Liver (tissue), 3 donors: ENCODE data around the gene HASPIN.

Experiments used
- FOXA1 ChIP-seq: IDR thresholded peaks from 2 replicates; pipeline ENCODE4 v1.6.1; 2016; ENCODE audit warnings: antibody characterized with exemption
- GABPA ChIP-seq, 2 donors: IDR thresholded peaks in 1 of 2; conservative IDR thresholded peaks in 1 of 2; 2 replicates each; pipeline ENCODE4 v1.6.1; 2016; ENCODE audit warnings: antibody characterized with exemption in 2 of 2, mild to moderate bottlenecking in 1 of 2, moderate library complexity in 1 of 2
- JUND ChIP-seq, 2 donors: IDR thresholded peaks; 2 replicates each; pipeline ENCODE4 v1.6.1; 2016; ENCODE audit warnings: antibody characterized with exemption in 2 of 2
- RAD21 ChIP-seq, 2 donors: IDR thresholded peaks; 2 replicates each; pipeline ENCODE4 v1.6.1; 2016; ENCODE audit warnings: antibody characterized with exemption in 2 of 2, mild to moderate bottlenecking in 2 of 2
- TAF1 ChIP-seq: conservative IDR thresholded peaks from 2 replicates; pipeline ENCODE4 v1.6.1; 2016; ENCODE audit warnings: antibody characterized with exemption, mild to moderate bottlenecking
- YY1 ChIP-seq: IDR thresholded peaks from 2 replicates; pipeline ENCODE4 v1.6.1; 2016; ENCODE audit warnings: antibody characterized with exemption, mild to moderate bottlenecking
- TF ChIP-seq, protein P1 (sequence below): fragments of 150-350 bp; IDR thresholded peaks from 2 replicates; pipeline ENCODE4 v1.5.1; 2017; ENCODE audit warnings: improper control_type of control experiment, low read depth, low read length; ENCODE audit not compliant: missing input control
- TF ChIP-seq, protein P2 (sequence below): IDR thresholded peaks from 2 replicates; pipeline ENCODE4 v1.6.1; 2016; ENCODE audit warnings: antibody characterized with exemption
- TF ChIP-seq, protein P3 (sequence below): IDR thresholded peaks from 2 replicates; pipeline ENCODE4 v1.6.1; 2016; ENCODE audit warnings: antibody characterized with exemption
- TF ChIP-seq, protein P4 (sequence below): IDR thresholded peaks from 2 replicates; pipeline ENCODE4 v1.6.1; 2016; ENCODE audit warnings: antibody characterized with exemption, mild to moderate bottlenecking
- donor health status: healthy.
- donor health status: healthy.

DNA sequence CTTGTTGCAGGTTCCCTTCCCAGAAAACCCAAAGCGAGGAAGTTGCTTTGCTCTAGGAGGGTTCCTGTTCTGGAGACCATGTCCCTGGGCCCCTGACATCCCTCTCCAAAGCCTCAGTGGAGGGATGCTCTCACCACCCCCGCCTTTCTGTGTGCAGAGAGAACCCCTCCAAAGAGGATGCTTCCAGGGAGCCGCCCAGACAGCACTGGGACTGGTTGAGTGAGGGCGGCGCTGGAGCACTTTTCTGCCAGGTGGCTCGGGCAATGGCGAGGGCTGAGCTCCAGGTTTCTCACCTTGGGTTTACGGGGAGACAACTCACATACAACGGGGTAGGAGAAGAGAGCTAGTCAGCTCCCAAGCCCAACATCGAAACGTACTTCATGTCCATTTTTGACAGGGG, 47.8 kb upstream of the HASPIN start:
- no peak for TF ChIP-seq TAF1
- TF ChIP-seq, protein P1, sequence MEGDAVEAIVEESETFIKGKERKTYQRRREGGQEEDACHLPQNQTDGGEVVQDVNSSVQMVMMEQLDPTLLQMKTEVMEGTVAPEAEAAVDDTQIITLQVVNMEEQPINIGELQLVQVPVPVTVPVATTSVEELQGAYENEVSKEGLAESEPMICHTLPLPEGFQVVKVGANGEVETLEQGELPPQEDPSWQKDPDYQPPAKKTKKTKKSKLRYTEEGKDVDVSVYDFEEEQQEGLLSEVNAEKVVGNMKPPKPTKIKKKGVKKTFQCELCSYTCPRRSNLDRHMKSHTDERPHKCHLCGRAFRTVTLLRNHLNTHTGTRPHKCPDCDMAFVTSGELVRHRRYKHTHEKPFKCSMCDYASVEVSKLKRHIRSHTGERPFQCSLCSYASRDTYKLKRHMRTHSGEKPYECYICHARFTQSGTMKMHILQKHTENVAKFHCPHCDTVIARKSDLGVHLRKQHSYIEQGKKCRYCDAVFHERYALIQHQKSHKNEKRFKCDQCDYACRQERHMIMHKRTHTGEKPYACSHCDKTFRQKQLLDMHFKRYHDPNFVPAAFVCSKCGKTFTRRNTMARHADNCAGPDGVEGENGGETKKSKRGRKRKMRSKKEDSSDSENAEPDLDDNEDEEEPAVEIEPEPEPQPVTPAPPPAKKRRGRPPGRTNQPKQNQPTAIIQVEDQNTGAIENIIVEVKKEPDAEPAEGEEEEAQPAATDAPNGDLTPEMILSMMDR: no peak
- TF ChIP-seq, protein P2, sequence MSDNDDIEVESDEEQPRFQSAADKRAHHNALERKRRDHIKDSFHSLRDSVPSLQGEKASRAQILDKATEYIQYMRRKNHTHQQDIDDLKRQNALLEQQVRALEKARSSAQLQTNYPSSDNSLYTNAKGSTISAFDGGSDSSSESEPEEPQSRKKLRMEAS: no peak
- TF ChIP-seq YY1: no peak
- TF ChIP-seq, protein P3, sequence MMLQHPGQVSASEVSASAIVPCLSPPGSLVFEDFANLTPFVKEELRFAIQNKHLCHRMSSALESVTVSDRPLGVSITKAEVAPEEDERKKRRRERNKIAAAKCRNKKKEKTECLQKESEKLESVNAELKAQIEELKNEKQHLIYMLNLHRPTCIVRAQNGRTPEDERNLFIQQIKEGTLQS: no peak
- TF ChIP-seq, protein P4, sequence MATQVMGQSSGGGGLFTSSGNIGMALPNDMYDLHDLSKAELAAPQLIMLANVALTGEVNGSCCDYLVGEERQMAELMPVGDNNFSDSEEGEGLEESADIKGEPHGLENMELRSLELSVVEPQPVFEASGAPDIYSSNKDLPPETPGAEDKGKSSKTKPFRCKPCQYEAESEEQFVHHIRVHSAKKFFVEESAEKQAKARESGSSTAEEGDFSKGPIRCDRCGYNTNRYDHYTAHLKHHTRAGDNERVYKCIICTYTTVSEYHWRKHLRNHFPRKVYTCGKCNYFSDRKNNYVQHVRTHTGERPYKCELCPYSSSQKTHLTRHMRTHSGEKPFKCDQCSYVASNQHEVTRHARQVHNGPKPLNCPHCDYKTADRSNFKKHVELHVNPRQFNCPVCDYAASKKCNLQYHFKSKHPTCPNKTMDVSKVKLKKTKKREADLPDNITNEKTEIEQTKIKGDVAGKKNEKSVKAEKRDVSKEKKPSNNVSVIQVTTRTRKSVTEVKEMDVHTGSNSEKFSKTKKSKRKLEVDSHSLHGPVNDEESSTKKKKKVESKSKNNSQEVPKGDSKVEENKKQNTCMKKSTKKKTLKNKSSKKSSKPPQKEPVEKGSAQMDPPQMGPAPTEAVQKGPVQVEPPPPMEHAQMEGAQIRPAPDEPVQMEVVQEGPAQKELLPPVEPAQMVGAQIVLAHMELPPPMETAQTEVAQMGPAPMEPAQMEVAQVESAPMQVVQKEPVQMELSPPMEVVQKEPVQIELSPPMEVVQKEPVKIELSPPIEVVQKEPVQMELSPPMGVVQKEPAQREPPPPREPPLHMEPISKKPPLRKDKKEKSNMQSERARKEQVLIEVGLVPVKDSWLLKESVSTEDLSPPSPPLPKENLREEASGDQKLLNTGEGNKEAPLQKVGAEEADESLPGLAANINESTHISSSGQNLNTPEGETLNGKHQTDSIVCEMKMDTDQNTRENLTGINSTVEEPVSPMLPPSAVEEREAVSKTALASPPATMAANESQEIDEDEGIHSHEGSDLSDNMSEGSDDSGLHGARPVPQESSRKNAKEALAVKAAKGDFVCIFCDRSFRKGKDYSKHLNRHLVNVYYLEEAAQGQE: no peak
- no peak for TF ChIP-seq GABPA (IDR thresholded peaks at IDR 0.05 in 1 of 2, conservative IDR thresholded peaks at IDR 0.05 in 1 of 2)
- TF ChIP-seq FOXA1: no peak
- TF ChIP-seq RAD21 (IDR thresholded peaks at IDR 0.05): no peak
- TF ChIP-seq JUND (IDR thresholded peaks at IDR 0.05): no peak
